GOT3 (cell line): ENCODE data around the gene CYP2W1.
"Not testable (repeated sequence)": the region's sequence is repeated elsewhere in the genome, so short reads cannot be mapped to it uniquely, and the experiment has no call there.

Experiments used
- DNase-seq: peaks from one replicate; lab custom pipeline; 2025; ENCODE audit warnings: mixed read lengths; lab: John Stamatoyannopoulos, UW

Gene CYP2W1

DNA sequence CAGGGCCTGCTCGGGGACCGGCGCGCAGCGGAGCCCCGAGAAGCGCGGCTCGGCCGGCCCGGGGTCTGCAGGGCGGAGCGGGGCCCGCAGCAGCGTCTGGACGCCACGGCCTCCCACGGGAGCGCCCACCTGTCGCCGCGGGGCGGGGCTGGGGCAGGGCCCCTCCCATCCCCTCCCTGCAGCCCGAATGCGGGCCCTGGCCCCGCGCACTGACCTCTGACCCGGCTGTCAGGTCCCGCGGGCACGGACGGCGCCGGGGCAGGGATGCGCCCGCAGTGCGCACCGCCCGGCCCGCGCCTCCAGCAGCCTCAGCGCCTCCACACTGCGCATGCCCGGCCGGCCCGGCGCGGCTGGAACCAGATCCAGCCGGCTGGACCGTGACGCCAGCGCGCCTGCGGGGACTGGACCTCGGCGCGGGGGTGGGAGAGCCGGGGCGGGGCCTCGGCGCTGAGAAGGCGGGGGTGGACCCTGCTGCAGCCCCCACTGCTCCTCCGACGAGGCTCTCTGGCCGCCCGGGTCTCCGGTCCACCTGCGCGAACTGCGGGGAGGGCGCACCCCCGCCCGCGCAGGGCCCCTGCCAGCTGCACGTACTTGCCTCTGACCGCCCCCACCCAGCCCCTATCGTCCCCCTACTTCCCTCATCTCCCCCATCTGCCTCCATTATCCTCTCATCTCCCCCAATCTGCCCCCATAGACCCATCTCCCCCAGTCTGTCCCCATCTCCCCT is 45.2 kb downstream of the CYP2W1 start:
- DNase-seq, result peak; percentile 87

DNA sequence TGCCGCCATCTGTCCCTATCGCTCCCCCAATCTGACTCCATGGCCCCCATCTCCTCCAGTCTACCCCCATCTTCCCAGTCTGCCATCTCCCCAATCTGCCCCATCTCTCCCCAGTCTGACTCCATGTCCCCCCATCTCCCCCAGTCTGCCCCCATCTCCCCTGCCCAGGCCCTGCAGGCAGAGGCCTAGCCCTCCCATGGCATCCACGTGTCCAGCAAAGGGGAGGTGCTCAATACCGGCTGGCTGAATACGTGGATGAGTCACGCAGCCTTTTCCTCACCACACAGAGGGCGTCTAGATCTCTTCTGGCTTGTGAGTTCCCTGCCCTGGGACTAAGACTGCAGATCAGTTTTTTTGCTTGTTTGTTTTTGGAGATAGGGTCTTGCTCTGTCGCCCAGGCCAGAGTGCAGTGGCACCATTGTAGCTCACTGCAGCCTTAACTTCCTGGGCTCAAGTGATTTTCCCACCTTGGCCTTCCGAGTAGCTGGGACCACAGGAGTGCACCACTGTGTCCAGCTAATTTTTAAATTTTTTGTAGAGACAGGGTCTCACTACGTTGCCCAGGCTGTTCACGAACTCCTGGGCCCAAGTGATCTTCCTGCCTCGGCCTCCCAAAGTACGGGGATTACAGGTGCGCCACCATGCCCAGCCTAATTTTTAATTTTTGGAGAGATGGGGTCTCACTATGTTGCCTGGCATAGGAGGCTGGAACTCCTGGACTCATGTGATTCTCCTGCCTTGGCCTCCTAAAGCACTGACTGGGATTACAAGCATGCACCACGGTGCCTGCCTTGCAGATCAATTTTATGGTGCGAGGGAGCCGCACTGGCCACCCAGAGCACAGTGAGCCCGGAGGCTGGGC is 46.0 kb downstream of the CYP2W1 start:
- DNase-seq, result peak; percentile 70

DNA sequence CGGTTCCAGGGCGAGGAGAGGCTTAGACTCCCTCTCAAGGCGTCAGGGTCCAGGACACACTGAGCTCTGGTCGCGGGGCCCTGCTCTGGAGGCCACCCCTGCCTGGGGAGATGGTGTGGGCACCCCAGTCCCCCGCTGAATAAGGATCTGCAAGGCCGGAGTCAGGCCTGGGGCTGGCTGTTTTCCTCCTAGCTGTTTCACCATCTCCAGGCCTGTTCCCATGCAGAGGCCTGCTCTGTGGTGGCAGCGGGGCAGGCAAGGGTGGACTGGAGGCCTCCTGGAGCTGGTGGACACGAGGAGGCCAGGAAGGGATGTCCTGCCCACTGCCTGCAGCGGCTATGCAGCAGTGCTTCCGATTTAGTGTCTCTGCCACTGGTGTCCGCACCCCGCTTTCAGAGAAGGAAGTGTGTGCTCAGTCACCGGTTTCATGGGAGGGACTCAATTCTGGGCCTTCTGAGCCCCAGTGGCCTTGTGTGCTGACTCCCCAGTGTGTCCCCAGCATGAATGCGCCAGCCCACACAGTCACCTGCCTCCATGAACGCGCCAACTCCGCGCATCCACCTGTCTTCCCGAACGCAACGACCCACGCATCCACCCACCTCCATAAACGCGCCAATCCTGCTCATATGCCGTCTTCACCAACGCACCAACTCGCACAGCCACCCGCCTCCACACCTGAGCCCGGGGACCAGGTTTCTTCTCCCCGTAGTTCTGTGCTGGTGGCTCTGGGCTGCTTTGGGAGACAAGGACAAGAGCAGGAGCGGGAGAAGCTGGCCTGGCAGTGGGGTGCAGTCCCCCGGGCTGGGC is 46.9 kb downstream of the CYP2W1 start:
- no peak for DNase-seq

- DNase-seq, result no peak
These were observed 47.6 kb downstream of the CYP2W1 start for GRCh38 chr7:1030444-1031070.

- DNase-seq, result no peak
These were observed 48.9 kb downstream of the CYP2W1 start for GRCh38 chr7:1031716-1032455.

GRCh38 chr7:1032536-1033181 is 49.7 kb downstream of the CYP2W1 start:
- DNase-seq, result no peak

GRCh38 chr7:1033546-1034145 is 50.7 kb downstream of the CYP2W1 start:
- no peak for DNase-seq

DNA sequence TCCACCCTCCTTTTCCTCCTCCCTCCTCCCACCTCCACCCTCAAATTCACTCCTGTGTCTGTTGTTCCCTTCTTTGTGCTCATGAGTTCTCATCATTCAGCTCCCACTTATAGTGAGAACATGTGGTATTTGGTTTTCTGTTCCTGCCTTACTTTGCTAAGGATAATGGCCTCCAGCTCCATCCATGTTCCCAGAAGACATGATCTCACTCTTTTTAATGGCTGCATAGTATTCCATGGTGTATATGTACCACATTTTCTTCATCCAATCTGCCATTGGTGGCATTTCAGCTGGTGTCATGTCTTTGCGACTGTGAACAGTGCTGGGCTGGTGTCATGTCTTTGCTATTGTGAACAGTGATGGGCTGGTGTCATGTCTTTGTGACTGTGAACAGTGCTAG is 51.8 kb downstream of the CYP2W1 start:
- DNase-seq, result not testable (repeated sequence)

GRCh38 chr7:1036164-1036928 is 53.4 kb downstream of the CYP2W1 start:
- DNase-seq, result not testable (repeated sequence)
